ENCODE results near the gene ABHD14A.

Gene ABHD14A

GRCh38 chr3:51982352-51982837, 7.5 kb downstream of the ABHD14A start:
- TF ChIP-seq CTCF (conservative IDR thresholded peaks at IDR 0.05; ENCODE audit: control insufficient read depth, insufficient read depth, low read depth, low read length), result peak; percentile 45
- no peak for DNase-seq (ENCODE audit: low read depth)
- peak overlapping the region; percentile 65 for H3K4me3 ChIP-seq (ENCODE audit: control insufficient read depth, low read depth, low read length)

- H3K4me3 ChIP-seq (ENCODE audit: control insufficient read depth, low read depth, low read length), result peak within 1 kb of the TSS; percentile 65
- peak; percentile 86 for DNase-seq (ENCODE audit: low read depth)
- TF ChIP-seq CTCF (conservative IDR thresholded peaks at IDR 0.05; ENCODE audit: control insufficient read depth, insufficient read depth, low read depth, low read length), result no peak
Measured at GRCh38 chr3:51982838-51983577, 8.1 kb downstream of the ABHD14A start, which contains the start of gene ACY1. TSS of gene ACY1 (plus strand) at chr3:51983535. CDS start at chr3:51984065, 530 bp downstream.

GRCh38 chr3:51983578-51984268, 8.9 kb downstream of the ABHD14A start:
- DNase-seq (ENCODE audit: low read depth), result no peak
- no peak for TF ChIP-seq CTCF (conservative IDR thresholded peaks at IDR 0.05; ENCODE audit: control insufficient read depth, insufficient read depth, low read depth, low read length)
- H3K4me3 ChIP-seq (ENCODE audit: control insufficient read depth, low read depth, low read length), result peak overlapping the region; percentile 65

- no peak overlapping the region for H3K4me3 ChIP-seq (ENCODE audit: control insufficient read depth, low read depth, low read length)
- DNase-seq (ENCODE audit: low read depth), result no peak
- no peak for TF ChIP-seq CTCF (conservative IDR thresholded peaks at IDR 0.05; ENCODE audit: control insufficient read depth, insufficient read depth, low read depth, low read length)
Measured at GRCh38 chr3:51984269-51984647, 9.4 kb downstream of the ABHD14A start.

- no peak for TF ChIP-seq CTCF (conservative IDR thresholded peaks at IDR 0.05; ENCODE audit: control insufficient read depth, insufficient read depth, low read depth, low read length)
- no peak for DNase-seq (ENCODE audit: low read depth)
- H3K4me3 ChIP-seq (ENCODE audit: control insufficient read depth, low read depth, low read length), result no peak overlapping the region
Measured at GRCh38 chr3:51985063-51985462, 10.2 kb downstream of the ABHD14A start.

GRCh38 chr3:51986010-51986947, 11.4 kb downstream of the ABHD14A start:
- no peak for DNase-seq (ENCODE audit: low read depth)
- no peak overlapping the region for H3K4me3 ChIP-seq (ENCODE audit: control insufficient read depth, low read depth, low read length)
- no peak for TF ChIP-seq CTCF (conservative IDR thresholded peaks at IDR 0.05; ENCODE audit: control insufficient read depth, insufficient read depth, low read depth, low read length)
